Caco-2 (cell line): ENCODE results near the gene CNOT1. TPM values are rescaled to one million over a fixed set of nuclear protein-coding genes. Genes with fewer than 3 reads are reported as not detected.

Experiments used
- BruUV-seq: library from RNA; stranded (reverse); fragments of 400-500 nt; replicated peaks from 2 replicates; lab custom pipeline; 2021; lab: Mats Ljungman, UMichigan
- CTCF ChIA-PET: fragments of 300-600 bp; sonication (Branson Sonifier 250); formaldehyde crosslinking; loops from one replicate; lab custom pipeline; 2022; ENCODE audit warnings: antibody characterized with exemption; lab: Charles Lee
- POLR2A ChIA-PET: fragments of 300-600 bp; sonication (Branson Sonifier 250); formaldehyde crosslinking; loops from one replicate; lab custom pipeline; 2022; ENCODE audit warnings: antibody characterized with exemption; lab: Charles Lee
- DNase-seq, 2 experiments: peaks; one replicate each; pipeline versions ENCODE4 v3.0.0 to v3.0.0-alpha.2; 2020 to 2022
- H3K27me3 ChIP-seq: replicated peaks from 2 replicates; pipeline ENCODE4 v1.6.0; 2011; ENCODE audit warnings: low read length; ENCODE audit not compliant: control insufficient read depth, insufficient read depth
- H3K36me3 ChIP-seq: 2 replicates; pipeline ENCODE4 v1.5.1; 2011; ENCODE audit warnings: low read length; ENCODE audit not compliant: control insufficient read depth, insufficient read depth
- H3K4me1 ChIP-seq: fragments of 250-450 bp; sonication (Bioruptor Pico); 2 replicates; pipeline ENCODE4 v1.5.1; 2020; ENCODE audit warnings: mild to moderate bottlenecking
- H3K4me3 ChIP-seq: 2 replicates; pipeline ENCODE4 v1.5.1; 2011; ENCODE audit warnings: low read depth, mild to moderate bottlenecking, control low read depth, low read length
- H3K9me3 ChIP-seq: fragments of 250-450 bp; sonication (Bioruptor Pico); 2 replicates; pipeline ENCODE4 v1.5.1; 2020; ENCODE audit warnings: mild to moderate bottlenecking, moderate library complexity
- H3K27ac Mint-ChIP-seq: one replicate; pipeline ENCODE4 v1.8.0; 2022; ENCODE audit warnings: mixed read lengths; ENCODE audit not compliant: unreplicated experiment
- H3K27me3 Mint-ChIP-seq: one replicate; pipeline ENCODE4 v1.8.0; 2022; ENCODE audit warnings: mixed read lengths; ENCODE audit not compliant: insufficient read depth, unreplicated experiment
- H3K36me3 Mint-ChIP-seq: one replicate; pipeline ENCODE4 v1.8.0; 2022; ENCODE audit warnings: mild to moderate bottlenecking, mixed read lengths; ENCODE audit not compliant: insufficient read depth, unreplicated experiment
- H3K4me1 Mint-ChIP-seq: one replicate; pipeline ENCODE4 v1.8.0; 2022; ENCODE audit warnings: low read depth, mixed read lengths; ENCODE audit not compliant: unreplicated experiment
- H3K4me3 Mint-ChIP-seq: one replicate; pipeline ENCODE4 v1.8.0; 2022; ENCODE audit warnings: mild to moderate bottlenecking, moderate library complexity, mixed read lengths; ENCODE audit not compliant: unreplicated experiment
- H3K9me3 Mint-ChIP-seq: one replicate; pipeline ENCODE4 v1.8.0; 2022; ENCODE audit warnings: mixed read lengths; ENCODE audit not compliant: unreplicated experiment
- CTCF ChIP-seq, 2 experiments: fragments of 200-600 bp in 1 of 2; IDR thresholded peaks; 1 replicate in 1 of 2; 2 replicates in 1 of 2; pipeline versions ENCODE4 v1.5.1 to v1.8.0; 2011 to 2022; ENCODE audit warnings: antibody characterized with exemption in 1 of 2, control low read depth in 1 of 2, inconsistent platforms in 1 of 2, low read depth in 1 of 2, low read length in 1 of 2, mild to moderate bottlenecking in 1 of 2, moderate library complexity in 1 of 2; ENCODE audit not compliant: insufficient read depth in 1 of 2, severe bottlenecking in 1 of 2, unreplicated experiment in 1 of 2
- intact Hi-C: fragments of 100-400 bp; cut with micrococcal nuclease; formaldehyde crosslinking; loops from one replicate; pipeline ENCODE4 v1.10.0; 2022; ENCODE audit not compliant: unreplicated experiment
- total RNA-seq: library from RNA; stranded (reverse); gene quantifications from 2 replicates; pipeline ENCODE4 v1.2.3, GENCODE V29; 2022

Gene CNOT1
- total RNA-seq, 1 experiment from 2014 or later = 413 TPM

- H3K36me3 Mint-ChIP-seq = peaks cover 8% of the 10 kb centered on the region
- no peaks in the 10 kb centered on the region for H3K9me3 Mint-ChIP-seq
- H3K4me1 Mint-ChIP-seq = peaks cover 24% of the 10 kb centered on the region
- BruUV-seq = no TSS peak
- no peak for TF ChIP-seq CTCF (IDR thresholded peaks at IDR 0.05; ENCODE audit: insufficient read depth in 1 of 2, low read depth in 1 of 2, low read length in 1 of 2, severe bottlenecking in 1 of 2, unreplicated experiment in 1 of 2)
- Histone ChIP-seq H3K27me3 (no peaks in the 10 kb centered on the region), H3K9me3 (no peaks in the 10 kb centered on the region), H3K4me3 (no peak overlapping the region), H3K4me1 (peaks cover 11% of the 10 kb centered on the region; the same call in 1 of the 2 replicates), H3K36me3 (no peaks in the 10 kb centered on the region)
- no peak overlapping the region for H3K27ac Mint-ChIP-seq
- no peak overlapping the region for H3K4me3 Mint-ChIP-seq
- ChIA-PET CTCF (interaction anchor here (0.6 kb wide), 1 partner anchor 20 kb away, joined by 3 read pairs; no protein-coding TSS in a partner anchor), POLR2A (no interaction called here)
- DNase-seq = no peak
- H3K27me3 Mint-ChIP-seq = no peaks in the 10 kb centered on the region
- intact Hi-C loops = no loop called here
Observed at GRCh38 chr16:58640949-58641348, 11.3 kb upstream of the CNOT1 start.

GRCh38 chr16:58639836-58640235, 10.2 kb upstream of the CNOT1 start:
- Histone ChIP-seq H3K36me3 (no peaks in the 10 kb centered on the region), H3K4me1 (peaks cover 22% of the 10 kb centered on the region), H3K9me3 (no peaks in the 10 kb centered on the region), H3K4me3 (no peak overlapping the region), H3K27me3 (no peaks in the 10 kb centered on the region)
- no peaks in the 10 kb centered on the region for H3K9me3 Mint-ChIP-seq
- intact Hi-C loops = no loop called here
- ChIA-PET POLR2A (no interaction called here), CTCF (interaction anchor here (0.8 kb wide), 1 partner anchor 16 kb away, joined by 3 read pairs; no protein-coding TSS in a partner anchor)
- no peak for TF ChIP-seq CTCF (IDR thresholded peaks at IDR 0.05; ENCODE audit: insufficient read depth in 1 of 2, low read depth in 1 of 2, low read length in 1 of 2, severe bottlenecking in 1 of 2, unreplicated experiment in 1 of 2)
- H3K27ac Mint-ChIP-seq = no peak overlapping the region
- peaks cover 24% of the 10 kb centered on the region for H3K4me1 Mint-ChIP-seq
- no peaks in the 10 kb centered on the region for H3K27me3 Mint-ChIP-seq
- no peak overlapping the region for H3K4me3 Mint-ChIP-seq
- peaks cover 8% of the 10 kb centered on the region for H3K36me3 Mint-ChIP-seq
- no TSS peak for BruUV-seq
- DNase-seq = no peak

GRCh38 chr16:58639230-58639629, 9.6 kb upstream of the CNOT1 start:
- H3K27ac Mint-ChIP-seq = peak overlapping the region; percentile 73
- TF ChIP-seq CTCF (IDR thresholded peaks at IDR 0.05; ENCODE audit: insufficient read depth in 1 of 2, low read depth in 1 of 2, low read length in 1 of 2, severe bottlenecking in 1 of 2, unreplicated experiment in 1 of 2) = no peak
- intact Hi-C loops = no loop called here
- Histone ChIP-seq H3K27me3 (no peaks in the 10 kb centered on the region), H3K4me1 (peaks cover 28% of the 10 kb centered on the region), H3K36me3 (no peaks in the 10 kb centered on the region), H3K4me3 (no peak overlapping the region), H3K9me3 (no peaks in the 10 kb centered on the region)
- DNase-seq = no peak
- H3K9me3 Mint-ChIP-seq = no peaks in the 10 kb centered on the region
- ChIA-PET CTCF (interaction anchor here (1.0 kb wide), 2 partner anchors 22 to 117 kb away, joined by 6 to 12 read pairs; no protein-coding TSS in a partner anchor), POLR2A (interaction anchor here (0.6 kb wide), 1 partner anchor 26 kb away, joined by 3 read pairs; no protein-coding TSS in a partner anchor)
- no TSS peak for BruUV-seq
- peaks cover 8% of the 10 kb centered on the region for H3K36me3 Mint-ChIP-seq
- H3K27me3 Mint-ChIP-seq = no peaks in the 10 kb centered on the region
- peaks cover 28% of the 10 kb centered on the region for H3K4me1 Mint-ChIP-seq
- H3K4me3 Mint-ChIP-seq = no peak overlapping the region
